Tongue (tissue), 2 donors: Measurements from ENCODE around the gene CES4A. TPM values are rescaled to one million over a fixed set of nuclear protein-coding genes. Genes with fewer than 3 reads are reported as not detected.
"Not testable (repeated sequence)": the region's sequence is repeated elsewhere in the genome, so short reads cannot be mapped to it uniquely, and the experiment has no call there.

Experiments
- DNase-seq: peaks from one replicate; pipeline ENCODE4 v3.0.0-alpha.2; 2015
- total RNA-seq: library from RNA; depleted of rRNA; stranded (reverse); fragments of >200 nt; gene quantifications from one replicate; pipeline ENCODE4 v1.2.3, GENCODE V29; 2014

CES4A gene
- total RNA-seq, 1 donor from 2014 or later: 5.2 TPM

DNA sequence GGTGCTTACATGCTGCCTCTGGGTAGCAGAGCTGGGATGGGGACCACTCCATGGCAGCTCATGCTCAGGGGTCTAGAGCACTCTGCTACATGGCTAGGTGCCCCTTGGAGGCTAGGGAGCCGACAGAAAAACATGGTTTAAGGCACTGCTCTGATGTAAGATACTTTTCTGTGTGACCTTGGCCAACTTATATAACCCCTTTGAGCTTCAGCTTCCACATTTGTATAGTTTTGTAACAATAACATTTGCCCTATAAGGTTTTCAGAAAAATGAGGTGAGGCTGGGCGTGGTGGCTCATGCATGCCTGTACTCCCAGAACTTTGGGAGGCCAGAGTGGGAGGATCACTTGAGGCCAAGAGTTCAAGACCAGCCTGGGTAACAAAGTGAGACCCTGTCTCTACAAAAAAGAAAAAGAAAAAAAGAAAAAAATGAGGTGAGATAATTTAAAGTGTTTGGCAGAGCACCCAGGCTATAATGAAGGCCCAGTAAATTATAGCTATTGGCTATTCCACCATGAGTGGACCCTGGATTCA, 3.2 kb downstream of the CES4A start:
- DNase-seq: no peak

DNA sequence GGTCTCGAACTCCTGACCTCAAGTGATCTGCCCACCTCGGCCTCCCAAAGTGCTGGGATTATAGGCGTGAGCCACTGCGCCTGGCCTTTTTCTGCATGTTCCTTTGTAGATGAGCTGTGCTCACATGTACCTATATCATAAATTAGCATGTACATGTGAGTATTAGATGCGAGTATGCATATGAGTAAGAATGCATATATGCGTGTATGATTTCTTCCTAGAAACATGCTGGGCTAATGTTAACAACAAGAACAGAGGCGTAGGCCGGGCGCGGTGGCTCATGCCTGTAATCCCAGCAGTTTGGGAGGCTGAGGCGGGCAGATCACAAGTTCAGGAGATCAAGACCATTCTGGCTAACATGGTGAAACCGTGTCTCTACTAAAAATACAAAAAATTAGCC, 5.2 kb downstream of the CES4A start:
- not testable (repeated sequence) for DNase-seq

DNA sequence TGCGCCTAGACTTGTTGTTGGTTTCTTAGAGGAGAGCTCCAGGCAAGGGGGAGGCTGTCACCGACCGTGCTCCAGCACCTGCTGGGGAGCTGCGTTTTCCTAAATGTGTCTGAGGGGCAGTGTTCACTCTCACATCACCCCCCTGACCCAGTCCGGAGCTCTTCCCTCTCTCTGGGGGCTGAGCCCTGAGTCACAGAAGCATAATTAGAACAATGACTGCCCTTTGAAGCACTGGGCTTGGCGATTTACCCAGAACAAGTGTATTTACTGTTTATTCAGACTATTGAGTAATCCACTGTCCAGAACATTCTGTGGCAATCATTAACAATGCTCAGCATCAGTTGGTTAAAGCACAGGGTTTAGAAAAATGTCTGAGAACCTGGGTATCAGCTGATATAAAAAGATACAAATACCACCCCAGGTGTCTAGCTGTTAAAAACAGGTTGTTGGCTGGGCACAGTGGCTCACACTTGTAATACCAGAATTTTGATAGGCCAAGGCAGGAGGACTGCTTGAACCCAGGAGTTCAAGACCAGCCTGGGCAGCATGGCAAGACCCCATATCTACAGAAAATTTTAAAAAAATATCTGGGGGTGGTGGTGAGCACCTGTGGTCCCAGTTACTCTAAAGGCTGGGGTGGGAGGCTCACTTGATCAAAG, 8.1 kb downstream of the CES4A start:
- DNase-seq: no peak

DNA sequence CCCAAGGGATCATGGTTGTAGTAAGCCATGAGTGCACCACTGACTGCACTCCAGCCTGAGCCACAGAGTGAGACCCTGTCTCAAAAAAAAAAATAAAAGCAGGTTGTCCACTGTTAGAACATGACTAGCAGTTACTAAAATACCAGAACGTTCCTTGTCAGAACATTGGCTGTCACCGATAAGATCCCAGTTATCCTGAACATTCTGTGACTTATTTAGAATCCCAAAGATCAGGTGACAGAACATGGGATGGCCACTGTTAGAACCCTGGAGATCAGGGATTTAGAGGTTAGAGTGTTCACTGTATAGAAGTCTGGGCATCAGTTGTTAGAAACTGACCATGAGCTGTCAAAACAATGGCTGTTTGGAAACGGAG, 8.6 kb downstream of the CES4A start:
- no peak for DNase-seq

DNA sequence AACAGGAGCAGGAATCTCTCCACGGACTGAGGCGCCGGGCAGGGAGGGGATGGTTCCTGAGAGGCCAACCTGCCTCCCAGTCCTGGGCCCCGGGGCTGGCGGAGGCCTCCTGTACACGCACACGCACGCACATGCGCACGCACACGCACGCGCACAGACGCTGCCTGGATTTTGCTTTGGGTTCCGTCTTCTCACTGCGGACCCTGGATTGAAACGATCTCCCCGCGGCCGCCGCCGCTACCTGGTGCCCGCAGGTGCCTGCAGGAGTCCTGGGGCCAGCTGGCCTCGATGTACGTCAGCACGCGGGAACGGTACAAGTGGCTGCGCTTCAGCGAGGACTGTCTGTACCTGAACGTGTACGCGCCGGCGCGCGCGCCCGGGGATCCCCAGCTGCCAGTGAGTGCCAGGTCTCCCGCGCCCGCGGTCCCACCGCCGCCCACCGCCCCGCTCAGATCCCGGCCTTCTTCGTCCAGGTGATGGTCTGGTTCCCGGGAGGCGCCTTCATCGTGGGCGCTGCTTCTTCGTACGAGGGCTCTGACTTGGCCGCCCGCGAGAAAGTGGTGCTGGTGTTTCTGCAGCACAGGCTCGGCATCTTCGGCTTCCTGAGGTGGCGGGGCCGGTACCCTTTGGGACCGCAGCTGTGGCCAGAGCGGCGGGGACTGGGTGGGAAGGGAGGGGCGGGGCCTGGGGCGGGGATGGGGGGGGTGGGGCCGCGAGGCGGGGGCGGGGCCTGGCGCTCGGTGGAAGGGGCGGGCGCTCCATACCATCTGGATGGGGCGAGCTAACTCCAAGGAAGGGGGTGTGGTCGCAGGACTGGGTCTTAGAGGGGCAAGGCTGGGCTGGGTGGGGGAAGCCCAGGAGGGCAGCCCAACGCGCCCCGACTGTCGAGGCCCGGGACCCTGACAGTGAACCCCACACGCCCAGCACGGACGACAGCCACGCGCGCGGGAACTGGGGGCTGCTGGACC, 12.3 kb downstream of the CES4A start:
- DNase-seq: peak; percentile 65

DNA sequence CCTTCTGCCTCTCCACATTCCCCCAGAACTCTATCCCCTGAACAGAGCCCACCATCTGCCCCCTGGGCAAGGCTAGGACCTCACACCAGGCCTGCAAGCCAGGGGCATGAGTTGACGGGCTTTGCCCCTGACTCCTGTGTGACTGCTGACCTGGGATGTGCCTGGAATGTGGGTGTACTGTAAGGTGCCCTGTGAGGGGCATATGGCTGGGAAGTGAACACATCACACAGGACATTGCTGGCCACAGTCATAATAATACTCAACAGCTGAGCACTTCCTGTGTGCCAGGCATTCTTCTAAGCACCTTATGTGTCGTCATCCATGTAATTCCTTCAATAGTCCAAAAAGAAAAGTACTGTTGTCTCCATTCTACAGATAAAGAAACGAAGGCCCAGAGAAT, 13.3 kb downstream of the CES4A start:
- DNase-seq: no peak

DNA sequence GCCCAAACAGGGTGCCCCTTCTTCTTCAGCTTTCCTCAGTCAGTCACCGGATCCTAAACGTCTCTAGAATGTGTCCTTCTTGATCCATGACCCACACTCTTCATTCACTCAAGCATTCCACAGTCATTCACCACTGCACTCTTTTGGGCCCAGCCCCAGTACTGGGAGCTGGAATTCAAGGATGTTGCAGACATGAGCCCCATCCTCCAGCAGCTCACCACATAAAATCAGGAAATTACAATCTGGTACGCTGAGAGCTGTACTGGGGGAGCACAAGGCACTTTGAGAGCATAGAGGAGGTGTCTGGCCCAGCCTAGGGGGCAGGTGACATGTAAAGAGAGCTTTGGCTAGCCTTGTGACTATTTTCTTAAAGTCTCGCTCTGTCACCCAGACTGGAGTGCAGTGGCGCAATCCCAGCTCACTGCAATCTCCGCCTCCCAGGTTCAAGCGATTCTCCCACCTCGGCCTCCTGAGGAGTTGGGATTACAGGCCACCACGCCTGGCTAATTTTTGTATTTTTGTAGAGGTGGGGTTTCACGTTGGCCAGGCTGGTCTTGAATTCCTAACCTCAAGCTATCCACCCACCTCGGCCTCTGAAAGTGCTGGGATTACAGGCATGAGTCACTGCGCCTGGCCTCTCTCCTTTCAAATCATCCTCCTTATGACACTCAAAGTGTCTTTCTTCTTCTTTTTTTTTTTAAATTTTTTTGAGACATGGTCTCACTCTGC, 18.7 kb downstream of the CES4A start:
- DNase-seq: no peak

DNA sequence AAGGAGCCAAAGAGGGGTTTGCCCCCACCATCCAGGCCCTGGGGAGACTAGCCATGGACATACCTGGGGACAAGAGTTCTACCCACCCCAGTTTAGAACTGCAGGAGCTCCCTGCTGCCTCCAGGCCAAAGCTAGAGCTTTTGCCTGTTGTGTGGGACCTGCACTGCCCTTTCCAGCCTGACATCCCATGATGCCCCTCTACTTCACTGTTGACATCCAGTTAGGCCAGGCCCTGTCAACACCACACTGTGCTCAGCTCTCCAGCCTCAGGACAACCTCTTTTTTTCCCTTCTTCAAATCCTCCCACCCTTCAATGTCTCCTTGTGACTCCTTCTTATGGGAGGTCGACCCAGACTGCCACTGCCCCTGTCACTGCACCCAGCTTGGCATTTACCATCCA, 20.8 kb downstream of the CES4A start:
- no peak for DNase-seq

DNA sequence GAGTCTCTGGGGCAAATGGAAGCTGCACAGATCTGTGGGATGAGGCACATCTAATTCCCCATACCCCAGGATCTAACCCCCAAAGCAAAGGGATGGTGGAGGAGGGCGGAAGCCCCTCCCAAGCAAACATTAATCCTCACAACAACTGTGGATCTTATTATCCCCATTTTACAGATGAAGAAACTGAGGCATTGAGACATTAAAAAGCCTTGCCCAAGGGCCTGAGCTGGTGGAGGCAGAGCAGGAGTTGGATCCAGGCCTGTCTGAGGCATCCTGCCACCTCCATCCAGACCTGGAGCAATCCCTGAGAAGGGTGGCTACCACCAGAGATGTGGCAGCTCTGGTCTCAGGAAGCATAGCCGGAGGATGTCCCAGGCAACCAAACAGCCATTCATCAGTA, 22.9 kb downstream of the CES4A start:
- no peak for DNase-seq

DNA sequence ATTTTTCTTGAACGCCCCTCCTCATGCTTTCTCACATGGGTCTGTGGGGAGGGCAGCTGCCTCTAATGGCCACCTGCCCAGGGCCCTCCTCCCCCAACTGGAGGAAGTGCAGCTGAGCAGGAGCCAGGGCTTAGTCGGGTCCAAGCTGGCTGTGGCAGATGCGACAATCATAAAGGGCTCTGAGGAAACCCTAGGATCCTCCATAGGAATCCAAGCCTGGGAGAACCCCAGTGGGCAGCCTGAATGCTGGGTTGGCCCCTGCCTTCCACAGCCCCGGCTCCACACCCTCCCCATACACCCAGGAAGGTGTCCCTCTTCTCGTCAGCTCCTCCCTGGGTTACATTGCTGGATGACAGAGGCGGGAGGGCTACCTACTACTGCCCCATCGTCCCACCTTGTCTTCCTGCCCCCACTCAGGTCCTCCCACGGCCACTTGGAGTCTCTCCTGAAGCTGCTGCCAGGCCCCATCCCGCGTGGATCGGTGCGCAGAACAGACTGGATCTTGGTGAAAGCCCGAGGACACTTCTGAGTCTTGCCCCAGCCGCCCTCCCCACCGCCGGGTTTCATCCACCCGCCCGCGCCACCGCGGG, 24.9 kb downstream of the CES4A start:
- DNase-seq: peak; percentile 87

DNA sequence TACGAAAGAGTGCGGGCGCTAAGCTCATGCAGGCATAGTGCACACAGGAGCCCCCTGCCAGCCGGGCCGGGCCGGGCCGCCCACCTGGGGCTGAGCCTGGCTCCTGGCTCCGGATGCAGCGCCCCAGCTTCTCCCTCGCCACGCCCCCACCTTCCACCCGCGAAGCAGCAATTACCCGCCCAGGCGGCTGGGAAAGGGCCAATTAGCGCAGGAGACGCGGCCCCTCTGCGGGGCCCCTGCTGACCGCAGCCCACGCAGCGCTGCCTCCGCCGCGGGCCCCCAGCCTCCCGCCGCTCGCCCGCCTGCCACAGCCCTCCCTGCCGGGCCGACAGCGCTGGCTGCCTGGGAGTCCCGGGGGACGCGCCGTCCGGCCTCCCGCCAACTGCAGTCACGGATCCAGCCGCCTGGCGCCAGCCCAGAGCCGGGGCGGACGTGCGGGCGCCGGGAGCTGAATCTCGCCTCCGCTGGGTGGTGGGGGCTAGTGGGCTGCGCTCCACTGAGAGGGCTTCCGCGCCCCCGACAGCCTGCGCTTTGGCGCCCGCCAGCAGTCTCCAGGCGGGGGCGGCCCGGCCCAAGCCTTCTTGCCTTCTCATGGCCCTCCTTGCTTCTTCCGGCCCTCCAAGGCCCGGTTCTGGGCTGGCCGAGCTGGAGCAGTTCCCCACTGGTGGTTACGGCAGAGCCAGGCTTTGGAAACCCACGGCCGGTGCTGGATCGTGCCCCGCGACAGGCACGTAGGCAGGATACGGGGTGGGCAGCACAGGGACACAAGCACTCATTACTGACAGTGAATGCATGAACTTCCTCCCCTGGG, 25.6 kb downstream of the CES4A start:
- DNase-seq: peak; percentile 91

DNA sequence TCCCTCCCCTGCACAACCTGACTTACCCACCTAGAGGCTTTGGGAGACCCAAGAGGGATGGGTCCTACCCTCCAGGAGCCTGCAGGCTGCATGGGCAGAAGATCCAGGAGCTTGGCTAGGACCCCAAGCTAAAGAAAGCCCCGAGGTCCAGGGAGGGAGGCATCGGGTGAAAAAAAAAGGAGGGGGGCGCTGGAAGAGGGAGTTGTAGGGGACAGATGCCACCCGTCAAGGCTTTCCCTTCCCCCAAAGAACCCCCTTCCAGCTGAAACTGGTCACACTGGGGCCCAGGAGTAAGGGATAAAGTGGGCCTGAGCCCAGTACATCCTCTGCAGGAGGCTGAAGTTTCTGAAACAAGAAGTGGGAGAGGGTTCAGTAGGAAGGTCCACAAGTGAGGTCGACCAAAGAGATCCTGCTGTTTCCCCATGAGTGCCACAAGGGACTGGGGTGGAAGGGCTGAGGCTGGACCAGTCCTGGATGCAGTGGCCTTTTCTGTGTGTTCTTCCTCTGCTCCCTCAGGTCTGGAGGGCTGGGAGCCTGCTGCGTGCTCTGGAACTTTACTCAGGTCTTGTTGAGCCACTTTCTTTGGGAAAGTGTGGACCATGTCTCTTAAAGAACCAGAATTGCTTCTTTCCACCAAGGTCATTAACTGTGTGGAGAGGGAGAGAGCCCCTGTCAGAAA, 26.4 kb downstream of the CES4A start:
- no peak for DNase-seq

DNA sequence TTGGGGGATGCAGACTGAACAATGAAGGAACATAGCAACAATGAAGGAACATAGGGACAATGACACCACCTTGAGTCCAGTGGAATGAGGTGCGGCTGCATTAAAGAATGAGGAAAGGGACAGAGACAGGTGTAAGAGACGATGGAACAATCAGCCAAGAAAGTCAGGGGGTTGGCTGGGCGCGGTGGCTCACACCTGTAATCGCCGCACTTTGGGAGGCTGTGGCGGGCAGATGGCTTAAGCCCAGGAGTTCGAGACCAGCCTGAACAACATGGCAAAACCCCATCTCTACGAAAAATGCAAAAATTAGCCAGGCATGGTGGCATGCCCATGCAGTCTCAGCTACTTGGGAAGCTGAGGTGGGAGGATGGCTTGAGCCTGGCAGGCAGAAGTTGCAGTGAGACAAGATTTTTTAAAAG, 26.9 kb downstream of the CES4A start:
- peak; percentile 11 for DNase-seq

DNA sequence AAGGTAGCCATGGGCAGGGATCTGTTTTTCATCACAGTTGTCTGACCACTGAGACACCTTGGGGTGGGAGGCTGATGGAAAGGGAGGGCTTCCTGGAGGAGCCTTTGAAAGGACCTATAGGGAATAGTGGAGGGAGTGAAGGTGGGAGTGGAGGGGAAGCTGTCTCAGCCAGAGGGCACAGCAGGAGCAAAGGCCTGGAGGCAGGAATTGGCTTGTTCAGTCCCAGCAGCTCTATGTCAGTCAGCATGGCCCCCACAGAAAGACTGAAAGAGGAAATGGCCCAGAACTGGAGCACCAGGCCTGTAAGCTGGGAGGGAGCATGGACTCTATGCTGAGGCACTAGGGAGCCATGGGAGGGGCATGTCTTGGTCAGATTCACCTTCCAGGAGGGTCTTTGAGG, 27.8 kb downstream of the CES4A start:
- DNase-seq: no peak

DNA sequence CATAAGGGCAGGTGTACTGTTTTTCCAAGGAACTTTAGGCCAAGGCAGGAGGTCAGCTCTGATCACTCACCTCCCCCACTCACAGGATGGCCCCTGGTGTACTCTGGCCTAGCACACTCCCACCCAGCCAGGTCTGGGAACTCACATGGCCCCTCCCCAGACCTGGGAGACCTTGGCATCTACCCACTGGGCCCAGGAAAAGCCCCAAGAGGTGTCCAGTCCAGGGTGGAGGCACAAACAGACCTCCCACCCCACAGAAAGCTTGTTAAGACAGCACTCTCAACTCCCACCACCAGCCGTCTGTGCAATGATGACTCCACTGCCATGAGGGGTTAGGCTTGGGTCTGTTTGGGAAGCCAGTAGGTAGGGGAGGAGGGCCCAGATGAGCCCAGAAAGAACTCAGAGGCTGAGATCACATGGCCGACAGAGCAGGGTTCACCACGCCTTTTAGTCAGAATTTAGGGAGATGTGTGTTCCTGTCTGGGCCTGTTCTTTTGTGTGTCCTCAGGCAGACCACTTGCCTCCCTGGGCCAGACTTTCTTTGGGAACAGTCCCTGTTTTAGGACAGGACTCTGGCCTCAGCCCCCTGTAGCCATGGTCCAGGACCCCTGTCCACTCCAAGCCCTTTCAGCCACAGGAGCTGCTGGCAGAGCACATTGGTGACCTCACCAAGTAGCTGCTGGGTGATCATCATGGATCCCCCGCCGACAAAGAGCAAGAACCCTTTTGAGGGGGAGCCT, 28.5 kb downstream of the CES4A start:
- no peak for DNase-seq

DNA sequence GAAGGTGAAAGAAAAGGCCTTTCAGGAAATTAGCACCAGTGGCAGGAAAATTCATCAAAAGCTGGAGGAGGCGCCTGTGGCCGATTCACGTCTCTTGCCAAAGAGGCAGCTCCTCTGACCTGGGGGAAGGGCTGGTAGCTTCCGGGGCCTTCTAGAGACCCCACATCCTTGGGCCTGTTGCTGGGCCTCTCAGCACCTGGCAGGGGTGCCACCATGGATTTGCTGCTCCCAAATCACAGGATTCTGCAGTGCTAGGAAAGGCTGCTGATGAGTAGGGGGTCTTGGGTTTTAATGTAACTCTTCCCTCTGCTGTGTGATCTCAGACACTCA, 29.0 kb downstream of the CES4A start:
- no peak for DNase-seq

DNA sequence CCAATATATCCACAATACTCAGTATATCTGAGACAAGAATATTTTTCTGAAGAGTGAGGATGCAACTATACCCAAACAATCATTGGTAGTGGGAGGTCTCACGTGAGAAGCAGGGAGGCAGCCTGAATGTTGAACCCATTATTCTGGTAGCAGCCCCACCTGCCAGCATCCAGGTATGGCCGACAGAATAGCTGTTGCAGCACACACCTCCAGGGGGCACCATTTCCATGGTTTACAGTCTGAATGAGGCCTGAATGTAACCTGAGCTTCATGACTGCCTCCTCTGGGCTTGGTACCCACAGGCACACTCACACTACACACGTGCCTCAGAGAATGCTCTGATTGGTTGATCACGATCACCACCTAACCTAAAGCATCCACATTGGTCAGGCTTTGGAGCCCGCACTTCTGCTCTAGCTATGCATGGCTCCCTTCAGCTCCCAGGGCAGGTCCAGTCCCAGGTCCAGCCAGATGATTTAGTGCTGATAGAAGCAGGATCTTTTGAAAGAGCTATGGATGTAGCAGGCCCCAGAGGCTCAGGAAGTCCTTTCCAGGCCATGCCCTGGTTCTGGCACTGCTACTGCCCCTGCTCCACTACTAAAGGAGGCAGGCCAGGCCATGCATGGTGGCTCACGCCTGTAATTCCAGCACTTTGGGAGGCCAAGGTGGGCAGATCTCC, 29.6 kb downstream of the CES4A start:
- peak; percentile 86 for DNase-seq

DNA sequence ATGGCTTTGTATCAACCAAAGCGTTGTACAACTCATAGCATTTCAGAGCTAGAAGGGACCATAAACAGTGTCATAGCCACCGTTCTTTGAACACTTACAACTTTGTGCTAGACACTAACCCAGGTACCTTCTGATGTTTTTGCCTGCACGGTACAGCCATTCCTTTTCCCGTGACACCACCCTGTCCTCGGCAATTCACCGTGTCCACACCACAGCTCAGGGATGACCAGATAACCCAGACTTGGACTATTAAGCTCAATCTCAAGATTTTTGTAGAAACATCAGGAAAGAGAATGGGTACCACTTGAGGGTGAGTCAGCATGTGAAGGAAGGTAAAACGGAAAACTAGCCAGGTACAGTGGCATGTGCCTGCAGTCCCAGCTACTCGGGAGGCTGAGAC, 30.8 kb downstream of the CES4A start:
- DNase-seq: no peak

DNA sequence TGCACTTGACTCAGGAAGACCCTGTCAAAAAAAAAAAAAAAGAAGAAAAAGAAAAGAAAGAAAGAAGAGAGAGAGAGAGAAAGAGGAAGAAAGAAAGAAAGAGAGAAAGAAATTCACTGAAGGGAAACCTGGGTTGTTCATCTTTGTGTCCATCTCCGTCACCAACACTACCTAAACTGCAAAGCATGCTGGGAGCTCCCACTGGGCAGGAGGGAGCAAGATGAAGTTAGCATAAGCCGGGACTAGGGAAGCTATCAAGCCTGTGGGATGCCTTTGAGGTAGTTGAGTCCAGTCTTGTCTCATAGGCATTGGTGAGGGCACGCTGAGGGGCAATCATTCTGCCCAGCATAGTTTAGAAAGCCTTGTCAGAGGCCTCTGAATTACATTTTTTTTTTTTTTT, 32.9 kb downstream of the CES4A start:
- no peak for DNase-seq
